ENCODE data around the gene RNF144A.

The RNF144A gene

DNA sequence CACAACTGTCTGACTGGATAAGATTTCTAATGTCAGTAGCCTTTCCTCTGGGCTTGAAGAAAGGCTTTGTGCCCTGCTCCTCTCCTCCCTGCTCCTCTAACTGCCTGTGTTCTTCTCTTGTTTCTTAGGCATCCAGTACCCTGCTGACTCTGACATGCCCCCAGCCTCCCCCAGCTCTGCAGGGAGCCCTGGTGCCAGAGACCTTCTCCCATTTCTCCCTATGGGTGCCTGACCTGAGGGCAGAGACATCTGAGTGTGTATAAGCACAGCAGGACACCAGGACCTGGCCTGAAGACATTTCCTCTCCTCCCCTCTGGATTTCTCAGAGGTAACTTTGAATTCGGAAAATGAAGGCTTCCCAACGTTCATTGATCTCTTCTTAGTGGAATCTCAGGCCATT is 23.6 kb downstream of the RNF144A start:
- no peak for DNase-seq (ENCODE audit: low read depth)
- TF ChIP-seq, protein P1, sequence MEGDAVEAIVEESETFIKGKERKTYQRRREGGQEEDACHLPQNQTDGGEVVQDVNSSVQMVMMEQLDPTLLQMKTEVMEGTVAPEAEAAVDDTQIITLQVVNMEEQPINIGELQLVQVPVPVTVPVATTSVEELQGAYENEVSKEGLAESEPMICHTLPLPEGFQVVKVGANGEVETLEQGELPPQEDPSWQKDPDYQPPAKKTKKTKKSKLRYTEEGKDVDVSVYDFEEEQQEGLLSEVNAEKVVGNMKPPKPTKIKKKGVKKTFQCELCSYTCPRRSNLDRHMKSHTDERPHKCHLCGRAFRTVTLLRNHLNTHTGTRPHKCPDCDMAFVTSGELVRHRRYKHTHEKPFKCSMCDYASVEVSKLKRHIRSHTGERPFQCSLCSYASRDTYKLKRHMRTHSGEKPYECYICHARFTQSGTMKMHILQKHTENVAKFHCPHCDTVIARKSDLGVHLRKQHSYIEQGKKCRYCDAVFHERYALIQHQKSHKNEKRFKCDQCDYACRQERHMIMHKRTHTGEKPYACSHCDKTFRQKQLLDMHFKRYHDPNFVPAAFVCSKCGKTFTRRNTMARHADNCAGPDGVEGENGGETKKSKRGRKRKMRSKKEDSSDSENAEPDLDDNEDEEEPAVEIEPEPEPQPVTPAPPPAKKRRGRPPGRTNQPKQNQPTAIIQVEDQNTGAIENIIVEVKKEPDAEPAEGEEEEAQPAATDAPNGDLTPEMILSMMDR (conservative IDR thresholded peaks at IDR 0.05; ENCODE audit: low read depth, low read length), result no peak
- H3K4me3 ChIP-seq (ENCODE audit: low read length), result no peak overlapping the region

DNA sequence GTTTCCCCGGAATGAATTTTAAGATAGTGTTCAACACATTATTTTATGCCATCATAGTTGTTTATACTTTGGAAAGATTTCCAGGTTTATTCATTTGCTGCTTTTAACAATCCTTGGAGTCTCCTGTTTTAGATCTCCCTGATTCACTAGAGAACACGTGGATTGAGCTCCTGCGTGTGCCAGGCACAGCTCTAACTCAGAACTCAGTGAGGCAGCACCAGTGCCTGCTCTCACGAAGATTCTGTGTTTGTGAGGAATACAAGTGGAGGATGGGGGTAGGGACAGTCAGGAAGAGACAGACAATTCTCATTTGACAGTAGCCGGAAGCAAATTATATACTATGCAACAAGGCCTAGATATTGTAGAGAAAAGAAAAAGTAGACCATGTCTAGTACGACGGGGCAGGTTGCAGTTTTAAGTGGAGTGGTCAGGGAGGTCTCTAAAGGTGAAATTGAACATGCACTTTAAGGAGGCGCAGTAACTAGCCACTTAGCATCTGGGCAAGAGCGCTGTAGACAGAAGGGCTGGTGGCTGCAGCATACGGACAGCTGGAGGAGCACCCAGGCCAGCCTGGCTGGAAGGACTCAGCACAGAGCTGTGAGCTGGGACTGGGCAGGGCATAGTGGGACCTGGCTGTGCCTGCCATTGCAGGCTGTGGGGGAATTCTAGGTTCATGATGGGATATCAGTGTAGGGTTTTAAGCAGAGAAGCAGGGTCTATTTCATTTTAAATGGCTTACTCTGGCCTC is 24.3 kb downstream of the RNF144A start:
- no peak for DNase-seq (ENCODE audit: low read depth)
- TF ChIP-seq, protein P1 (conservative IDR thresholded peaks at IDR 0.05; ENCODE audit: low read depth, low read length), result no peak
- H3K4me3 ChIP-seq (ENCODE audit: low read length), result no peak overlapping the region

DNA sequence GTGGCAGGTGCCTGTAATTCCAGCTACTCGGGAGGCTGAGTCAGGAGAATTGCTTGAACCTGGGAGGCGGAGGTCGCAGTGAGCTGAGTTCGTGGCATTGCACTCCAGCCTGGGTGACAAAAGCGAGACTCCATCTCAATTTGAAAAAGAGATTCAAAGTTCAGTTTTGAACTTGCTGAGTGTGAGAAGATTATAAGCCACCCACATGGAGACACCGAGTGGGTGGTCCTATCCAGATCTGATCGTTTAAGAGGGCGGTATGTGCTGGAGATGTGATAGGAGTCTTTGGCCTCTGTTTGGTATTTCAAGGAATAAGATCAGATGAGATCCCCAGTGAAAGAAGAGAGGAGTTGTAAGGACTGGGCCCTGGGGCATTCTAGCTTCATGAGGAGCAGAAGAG is 25.6 kb downstream of the RNF144A start:
- TF ChIP-seq, protein P1 (conservative IDR thresholded peaks at IDR 0.05; ENCODE audit: low read depth, low read length), result no peak
- H3K4me3 ChIP-seq (ENCODE audit: low read length), result no peak overlapping the region
- DNase-seq (ENCODE audit: low read depth), result no peak

DNA sequence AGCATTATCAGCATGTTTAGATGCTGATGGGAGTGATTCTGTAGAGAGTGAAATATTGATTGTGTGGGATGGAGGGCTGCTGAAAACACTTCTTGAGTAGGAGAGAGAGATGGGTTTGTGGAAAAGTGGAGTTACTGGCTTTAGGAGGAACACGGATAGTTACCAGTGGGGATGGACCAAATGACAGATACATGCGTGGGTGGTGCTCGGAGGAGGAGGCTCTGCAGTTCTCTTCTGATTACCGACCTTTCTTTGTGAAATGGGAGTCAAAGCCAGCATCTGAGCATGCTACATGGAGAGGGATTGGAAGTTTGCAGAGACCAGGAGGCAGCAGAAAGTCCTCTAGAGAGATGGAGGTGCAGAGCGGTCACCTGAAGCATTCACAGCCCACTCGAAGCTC is 26.3 kb downstream of the RNF144A start:
- DNase-seq (ENCODE audit: low read depth), result no peak
- TF ChIP-seq, protein P1 (conservative IDR thresholded peaks at IDR 0.05; ENCODE audit: low read depth, low read length), result no peak
- no peak overlapping the region for H3K4me3 ChIP-seq (ENCODE audit: low read length)

DNA sequence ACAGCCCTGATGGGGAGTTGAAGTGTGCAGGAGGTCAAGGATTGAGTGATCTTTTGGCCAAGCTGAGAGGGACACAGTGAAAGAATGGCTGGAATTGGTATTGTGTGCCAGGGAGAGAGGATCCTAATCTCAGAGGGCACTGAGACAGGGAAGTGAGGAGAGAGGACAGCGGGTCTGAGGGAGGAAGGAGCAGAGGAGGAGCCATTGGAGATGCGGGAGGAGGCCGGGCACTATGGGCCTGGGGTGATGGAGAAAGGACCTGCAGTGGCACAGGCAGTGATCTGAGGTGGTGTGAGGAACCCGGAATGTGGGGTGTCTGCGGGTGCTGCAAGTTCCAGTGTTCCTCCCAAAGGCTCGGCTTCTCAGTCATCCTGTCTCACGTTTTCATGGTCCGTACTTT is 26.8 kb downstream of the RNF144A start:
- no peak for DNase-seq (ENCODE audit: low read depth)
- no peak overlapping the region for H3K4me3 ChIP-seq (ENCODE audit: low read length)
- TF ChIP-seq, protein P1 (conservative IDR thresholded peaks at IDR 0.05; ENCODE audit: low read depth, low read length), result no peak

DNA sequence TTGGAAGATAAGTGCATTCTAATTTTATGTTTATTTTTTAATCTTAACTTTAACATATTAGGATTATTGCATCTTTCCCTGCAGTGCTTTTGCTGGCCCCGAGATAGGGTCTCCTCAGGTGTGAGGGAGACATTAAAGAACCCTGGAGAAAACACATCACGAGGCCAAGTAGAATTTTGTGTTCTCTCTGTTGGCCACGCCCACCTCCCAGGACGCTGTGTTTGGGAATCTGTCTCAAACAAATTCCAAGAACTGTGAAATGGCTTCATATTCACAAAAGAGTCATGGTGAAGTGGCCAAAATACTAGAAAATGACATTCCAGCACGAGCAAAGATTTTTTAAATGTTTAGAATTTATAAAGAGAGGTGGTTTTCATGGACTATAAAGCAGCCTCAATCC is 27.3 kb downstream of the RNF144A start:
- no peak for DNase-seq (ENCODE audit: low read depth)
- TF ChIP-seq, protein P1 (conservative IDR thresholded peaks at IDR 0.05; ENCODE audit: low read depth, low read length), result no peak
- no peak overlapping the region for H3K4me3 ChIP-seq (ENCODE audit: low read length)

DNA sequence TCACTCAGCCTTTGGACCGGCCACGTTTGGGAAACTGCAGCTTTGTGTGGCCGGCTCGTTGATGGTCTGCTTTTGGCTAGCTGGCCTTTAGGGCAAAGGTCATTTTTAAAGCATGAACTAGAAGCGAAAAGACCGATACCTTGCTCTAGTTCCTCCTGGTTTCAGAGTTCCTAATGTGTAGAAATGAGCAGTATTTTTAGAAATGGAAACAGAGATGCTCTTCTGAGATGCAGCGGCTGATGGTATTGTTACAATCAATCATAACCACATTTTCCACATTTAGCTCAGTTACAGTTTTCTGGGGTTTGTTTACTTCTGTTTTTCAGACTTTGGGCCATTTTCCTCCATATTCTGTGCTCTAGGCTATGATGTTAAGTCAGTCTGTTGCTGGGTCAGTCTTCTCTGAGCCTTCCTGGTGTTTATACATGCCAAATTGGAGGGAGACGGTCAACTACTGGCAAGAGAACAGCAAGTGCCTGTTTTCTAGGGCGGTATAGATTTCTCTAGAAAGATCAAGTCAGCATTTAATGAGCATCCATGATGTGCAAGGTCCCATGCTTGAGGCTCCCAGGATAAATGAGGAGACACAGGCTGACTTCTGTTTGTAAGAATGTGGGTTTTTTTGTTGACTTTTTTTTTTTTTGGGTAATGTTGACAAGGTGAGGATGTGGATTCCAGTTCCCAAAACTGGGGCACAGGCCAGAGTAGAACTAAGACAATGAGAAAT is 28.0 kb downstream of the RNF144A start:
- H3K4me3 ChIP-seq (ENCODE audit: low read length), result no peak overlapping the region
- DNase-seq (ENCODE audit: low read depth), result no peak
- TF ChIP-seq, protein P1 (conservative IDR thresholded peaks at IDR 0.05; ENCODE audit: low read depth, low read length), result no peak
